UCSD-AML1 (cell line): ENCODE data around the gene SORBS1.
A peak's percentile ranks its signal among the peaks of the same experiment; 100 is the strongest.
"Not testable (repeated sequence)": the region's sequence is repeated elsewhere in the genome, so short reads cannot be mapped to it uniquely, and the experiment has no call there.

ENCODE experiments used
- DNase-seq: peaks from one replicate; lab custom pipeline; 2025; ENCODE audit not compliant: unreplicated experiment; lab: John Stamatoyannopoulos, UW

SORBS1 gene

GRCh38 chr10:95356190-95356955, 204.8 kb downstream of the SORBS1 start:
- no peak for DNase-seq

GRCh38 chr10:95355301-95355700, 205.9 kb downstream of the SORBS1 start:
- DNase-seq, result no peak

GRCh38 chr10:95354110-95354509, 207.1 kb downstream of the SORBS1 start:
- no peak for DNase-seq

- no peak for DNase-seq
These were observed 208.0 kb downstream of the SORBS1 start for GRCh38 chr10:95353123-95353522.

GRCh38 chr10:95352684-95353083, 208.5 kb downstream of the SORBS1 start:
- no peak for DNase-seq

- no peak for DNase-seq
These were observed 210.3 kb downstream of the SORBS1 start for GRCh38 chr10:95350830-95351228.

GRCh38 chr10:95350219-95350829, 210.8 kb downstream of the SORBS1 start:
- no peak for DNase-seq

- not testable (repeated sequence) for DNase-seq
These were observed 213.8 kb downstream of the SORBS1 start for GRCh38 chr10:95347402-95347766.

GRCh38 chr10:95346715-95347401, 214.3 kb downstream of the SORBS1 start:
- DNase-seq, result no peak

GRCh38 chr10:95343573-95343972, 217.6 kb downstream of the SORBS1 start:
- no peak for DNase-seq

GRCh38 chr10:95341716-95342130, 219.4 kb downstream of the SORBS1 start:
- no peak for DNase-seq

GRCh38 chr10:95339863-95340262, 221.3 kb downstream of the SORBS1 start:
- no peak for DNase-seq

GRCh38 chr10:95337423-95338160, 223.6 kb downstream of the SORBS1 start:
- no peak for DNase-seq

GRCh38 chr10:95336702-95337101, 224.5 kb downstream of the SORBS1 start:
- DNase-seq, result no peak

GRCh38 chr10:95335933-95336699, 225.1 kb downstream of the SORBS1 start:
- DNase-seq, result no peak

- no peak for DNase-seq
These were observed 226.4 kb downstream of the SORBS1 start for GRCh38 chr10:95334805-95335144.

GRCh38 chr10:95333997-95334804, 227.0 kb downstream of the SORBS1 start:
- DNase-seq, result peak; percentile 49

GRCh38 chr10:95332666-95333249, 228.4 kb downstream of the SORBS1 start:
- no peak for DNase-seq

- no peak for DNase-seq
These were observed 229.5 kb downstream of the SORBS1 start for GRCh38 chr10:95331596-95332130.
